GM18505 (cell line): ENCODE results near the gene RNLS.

Experiments used
- ATAC-seq: cut with Tn5 transposase; IDR thresholded peaks from one replicate; pipeline ENCODE4 v1.9.1; 2021; ENCODE audit not compliant: unreplicated experiment
- POLR2A ChIP-seq: IDR thresholded peaks from 4 replicates; pipeline ENCODE4 v1.6.1; 2011; ENCODE audit warnings: borderline replicate concordance; ENCODE audit not compliant: insufficient read depth, insufficient read length; ENCODE audit errors: extremely low read depth

The RNLS gene

GRCh38 chr10:88525371-88526069, 57.6 kb downstream of the RNLS start:
- ATAC-seq, result no peak
- no peak for TF ChIP-seq POLR2A

- no peak for TF ChIP-seq POLR2A
- no peak for ATAC-seq
Observed at GRCh38 chr10:88523739-88524400, 59.2 kb downstream of the RNLS start.

GRCh38 chr10:88522715-88523114, 60.4 kb downstream of the RNLS start:
- ATAC-seq, result no peak
- no peak for TF ChIP-seq POLR2A

GRCh38 chr10:88521791-88522190, 61.3 kb downstream of the RNLS start:
- ATAC-seq, result no peak

GRCh38 chr10:88515235-88515634, 67.9 kb downstream of the RNLS start:
- no peak for ATAC-seq
- no peak for TF ChIP-seq POLR2A

More at GRCh38 chr10:88521791-88522190, 61.3 kb downstream of the RNLS start:
- no peak for TF ChIP-seq POLR2A

- TF ChIP-seq POLR2A, result no peak
Observed at GRCh38 chr10:88512599-88512998, 70.5 kb downstream of the RNLS start.

GRCh38 chr10:88508796-88509195, 74.3 kb downstream of the RNLS start:
- no peak for TF ChIP-seq POLR2A

More at GRCh38 chr10:88512599-88512998, 70.5 kb downstream of the RNLS start:
- ATAC-seq, result no peak

GRCh38 chr10:88507826-88508453, 75.2 kb downstream of the RNLS start:
- ATAC-seq, result no peak
- TF ChIP-seq POLR2A, result no peak

More at GRCh38 chr10:88508796-88509195, 74.3 kb downstream of the RNLS start:
- ATAC-seq, result no peak

GRCh38 chr10:88507404-88507803, 75.7 kb downstream of the RNLS start:
- no peak for ATAC-seq
- no peak for TF ChIP-seq POLR2A

GRCh38 chr10:88505680-88506215, 77.4 kb downstream of the RNLS start:
- ATAC-seq, result no peak
- TF ChIP-seq POLR2A, result no peak

GRCh38 chr10:88505265-88505664, 77.9 kb downstream of the RNLS start:
- no peak for TF ChIP-seq POLR2A
- no peak for ATAC-seq

- TF ChIP-seq POLR2A, result no peak
- no peak for ATAC-seq
Observed at GRCh38 chr10:88500656-88501055, 82.5 kb downstream of the RNLS start.
